ENCODE data around the gene SCFD2. TPM values are rescaled to one million over a fixed set of nuclear protein-coding genes. Genes with fewer than 3 reads are reported as not detected.

Gene SCFD2
- total RNA-seq, 2 experiments from 2014 or later, result 25.1 to 27.2 TPM

DNA sequence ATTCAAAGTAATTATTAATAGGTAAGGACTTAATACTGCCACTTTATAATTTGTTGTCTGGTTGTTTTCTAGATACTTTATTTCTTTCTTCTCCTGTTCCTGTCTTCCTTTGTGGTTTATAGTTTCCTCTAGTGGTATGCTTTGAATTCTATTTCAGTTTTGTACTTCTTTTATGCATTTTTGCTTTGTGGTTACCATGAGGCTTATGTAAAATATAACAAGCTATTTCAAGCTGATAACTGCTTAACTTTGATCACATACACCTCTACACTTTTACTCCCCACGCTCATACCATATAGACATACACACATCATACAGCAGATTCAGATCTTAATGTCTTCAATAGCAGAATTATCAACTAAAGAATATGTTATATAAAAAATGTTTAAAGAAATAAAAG lies 192.3 kb downstream of the SCFD2 start:
- ATAC-seq (no peak), DNase-seq (no peak)
- Mint-ChIP-seq H3K27me3 (ENCODE audit: low read depth) (no peaks in the 10 kb centered on the region), H3K4me1 (ENCODE audit: low read depth) (peaks cover 32% of the 10 kb centered on the region), H3K4me3 (no peak overlapping the region), H3K9me3 (ENCODE audit: insufficient read depth) (peaks cover 19% of the 10 kb centered on the region), H3K36me3 (ENCODE audit: low read depth) (peaks cover 40% of the 10 kb centered on the region), H3K27ac (peak overlapping the region; percentile 9)
- CTCF ChIA-PET, result no interaction called here
- POLR2A ChIA-PET, result no interaction called here

- H3K4me1 Mint-ChIP-seq (ENCODE audit: low read depth), result peaks cover 29% of the 10 kb centered on the region
- ChIA-PET CTCF (no interaction called here), POLR2A (no interaction called here)
- H3K36me3 Mint-ChIP-seq (ENCODE audit: low read depth), result peaks cover 25% of the 10 kb centered on the region
- no peak for DNase-seq
- H3K27ac Mint-ChIP-seq, result no peak overlapping the region
- H3K4me3 Mint-ChIP-seq, result no peak overlapping the region
- no peak for ATAC-seq
- H3K27me3 Mint-ChIP-seq (ENCODE audit: low read depth), result no peaks in the 10 kb centered on the region
- H3K9me3 Mint-ChIP-seq (ENCODE audit: insufficient read depth), result peaks cover 19% of the 10 kb centered on the region
Observed at GRCh38 chr4:53171797-53172196, 194.1 kb downstream of the SCFD2 start.

GRCh38 chr4:53169695-53170617 lies 195.9 kb downstream of the SCFD2 start:
- Mint-ChIP-seq H3K4me3 (no peak overlapping the region), H3K27me3 (ENCODE audit: low read depth) (no peaks in the 10 kb centered on the region), H3K27ac (no peak overlapping the region), H3K4me1 (ENCODE audit: low read depth) (peaks cover 17% of the 10 kb centered on the region), H3K36me3 (ENCODE audit: low read depth) (peaks cover 25% of the 10 kb centered on the region), H3K9me3 (ENCODE audit: insufficient read depth) (peaks cover 19% of the 10 kb centered on the region)
- DNase-seq, result no peak
- no peak for ATAC-seq
- POLR2A ChIA-PET, result no interaction called here
- CTCF ChIA-PET, result no interaction called here

DNA sequence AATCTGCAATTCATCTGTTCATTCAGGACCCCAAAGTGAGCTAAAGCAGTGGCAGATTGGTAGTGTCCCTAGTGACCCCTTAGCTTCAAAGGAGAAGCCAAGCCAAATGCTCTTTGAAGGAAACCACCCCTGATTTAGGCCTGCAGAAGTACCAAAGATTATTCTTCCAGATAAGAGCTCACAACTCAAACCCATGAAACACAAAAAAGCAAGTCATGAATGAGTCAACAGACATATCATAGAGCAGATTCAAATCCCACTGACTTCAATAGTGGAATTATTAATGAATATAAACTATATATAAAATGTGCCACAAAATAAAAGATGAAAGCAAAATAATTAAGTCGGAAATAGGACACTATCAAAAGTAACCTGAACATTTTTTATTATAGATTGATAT lies 197.6 kb downstream of the SCFD2 start:
- DNase-seq (no peak), ATAC-seq (no peak)
- H3K4me3 Mint-ChIP-seq, result no peak overlapping the region
- peaks cover 11% of the 10 kb centered on the region for H3K36me3 Mint-ChIP-seq (ENCODE audit: low read depth)
- H3K9me3 Mint-ChIP-seq (ENCODE audit: insufficient read depth), result peaks cover 9% of the 10 kb centered on the region
- ChIA-PET CTCF (no interaction called here), POLR2A (no interaction called here)
- no peak overlapping the region for H3K27ac Mint-ChIP-seq
- H3K4me1 Mint-ChIP-seq (ENCODE audit: low read depth), result peaks cover 2% of the 10 kb centered on the region
- no peaks in the 10 kb centered on the region for H3K27me3 Mint-ChIP-seq (ENCODE audit: low read depth)

DNA sequence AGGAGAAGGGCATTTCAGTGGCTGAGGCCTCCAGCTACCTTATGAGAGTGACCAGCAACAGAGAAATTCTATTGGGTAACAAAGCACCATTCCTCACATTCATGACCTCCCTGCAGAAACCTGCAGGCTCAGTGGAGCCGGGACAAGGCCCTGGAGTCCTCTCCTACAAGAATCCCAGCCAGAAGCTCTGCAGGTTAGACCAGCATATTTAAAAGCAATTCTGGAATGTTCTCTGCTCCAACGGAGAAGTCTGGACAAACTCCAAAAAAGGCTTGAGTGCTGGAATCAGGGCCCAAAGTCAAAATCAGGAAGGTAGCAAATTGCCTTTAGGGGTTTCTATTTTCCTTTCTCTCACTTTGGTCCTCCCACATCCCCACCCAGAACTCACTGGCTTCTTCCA lies 202.9 kb downstream of the SCFD2 start:
- Mint-ChIP-seq H3K9me3 (ENCODE audit: insufficient read depth) (no peaks in the 10 kb centered on the region), H3K27me3 (ENCODE audit: low read depth) (no peaks in the 10 kb centered on the region), H3K27ac (no peak overlapping the region), H3K4me3 (no peak overlapping the region), H3K36me3 (ENCODE audit: low read depth) (no peaks in the 10 kb centered on the region), H3K4me1 (ENCODE audit: low read depth) (no peaks in the 10 kb centered on the region)
- DNase-seq (no peak), ATAC-seq (no peak)
- ChIA-PET POLR2A (no interaction called here), CTCF (no interaction called here)

GRCh38 chr4:53161787-53162433 lies 204.0 kb downstream of the SCFD2 start:
- ATAC-seq (no peak), DNase-seq (no peak)
- ChIA-PET CTCF (interaction anchor here (1.2 kb wide), 1 partner anchor 14 kb away, joined by 3 read pairs; no protein-coding TSS in a partner anchor), POLR2A (no interaction called here)
- H3K27me3 Mint-ChIP-seq (ENCODE audit: low read depth), result no peaks in the 10 kb centered on the region
- H3K27ac Mint-ChIP-seq, result no peak overlapping the region
- H3K36me3 Mint-ChIP-seq (ENCODE audit: low read depth), result no peaks in the 10 kb centered on the region
- H3K9me3 Mint-ChIP-seq (ENCODE audit: insufficient read depth), result no peaks in the 10 kb centered on the region
- no peaks in the 10 kb centered on the region for H3K4me1 Mint-ChIP-seq (ENCODE audit: low read depth)
- H3K4me3 Mint-ChIP-seq, result no peak overlapping the region

- Mint-ChIP-seq H3K36me3 (ENCODE audit: low read depth) (no peaks in the 10 kb centered on the region), H3K27me3 (ENCODE audit: low read depth) (no peaks in the 10 kb centered on the region), H3K4me1 (ENCODE audit: low read depth) (no peaks in the 10 kb centered on the region), H3K9me3 (ENCODE audit: insufficient read depth) (no peaks in the 10 kb centered on the region), H3K27ac (no peak overlapping the region), H3K4me3 (no peak overlapping the region)
- ChIA-PET CTCF (interaction anchor here (1.2 kb wide), 1 partner anchor 15 kb away, joined by 3 read pairs; no protein-coding TSS in a partner anchor), POLR2A (no interaction called here)
- DNase-seq (no peak), ATAC-seq (no peak)
Observed at GRCh38 chr4:53161051-53161786, 204.6 kb downstream of the SCFD2 start.

GRCh38 chr4:53156896-53157295 lies 209.0 kb downstream of the SCFD2 start:
- DNase-seq (no peak), ATAC-seq (no peak)
- Mint-ChIP-seq H3K9me3 (ENCODE audit: insufficient read depth) (no peaks in the 10 kb centered on the region), H3K36me3 (ENCODE audit: low read depth) (peaks cover 12% of the 10 kb centered on the region), H3K27ac (no peak overlapping the region), H3K4me1 (ENCODE audit: low read depth) (no peaks in the 10 kb centered on the region), H3K4me3 (no peak overlapping the region), H3K27me3 (ENCODE audit: low read depth) (no peaks in the 10 kb centered on the region)
- ChIA-PET POLR2A (no interaction called here), CTCF (no interaction called here)

DNA sequence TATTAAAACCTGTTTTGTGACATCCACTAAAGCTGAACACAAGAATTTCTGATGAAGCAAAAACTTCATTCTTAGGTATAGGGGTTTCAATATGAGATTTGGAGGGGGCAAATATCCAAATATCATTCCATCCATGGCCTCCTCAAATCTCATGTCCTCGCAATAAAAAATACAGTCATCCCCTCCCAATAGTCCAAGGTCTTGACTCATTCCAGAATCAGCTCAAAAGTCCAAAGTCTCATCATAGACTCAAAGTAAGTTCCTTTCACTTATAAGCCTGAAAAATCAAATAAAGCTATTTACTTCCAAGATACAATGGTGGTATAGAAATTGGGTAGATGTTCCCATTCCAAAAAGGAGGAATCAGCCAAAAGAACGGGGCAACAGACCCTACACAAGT lies 213.4 kb downstream of the SCFD2 start:
- DNase-seq (no peak), ATAC-seq (no peak)
- H3K4me1 Mint-ChIP-seq (ENCODE audit: low read depth), result peaks cover 6% of the 10 kb centered on the region
- peaks cover 12% of the 10 kb centered on the region for H3K36me3 Mint-ChIP-seq (ENCODE audit: low read depth)
- no peak overlapping the region for H3K4me3 Mint-ChIP-seq
- no peaks in the 10 kb centered on the region for H3K27me3 Mint-ChIP-seq (ENCODE audit: low read depth)
- ChIA-PET CTCF (no interaction called here), POLR2A (no interaction called here)
- H3K9me3 Mint-ChIP-seq (ENCODE audit: insufficient read depth), result no peaks in the 10 kb centered on the region
- H3K27ac Mint-ChIP-seq, result no peak overlapping the region

DNA sequence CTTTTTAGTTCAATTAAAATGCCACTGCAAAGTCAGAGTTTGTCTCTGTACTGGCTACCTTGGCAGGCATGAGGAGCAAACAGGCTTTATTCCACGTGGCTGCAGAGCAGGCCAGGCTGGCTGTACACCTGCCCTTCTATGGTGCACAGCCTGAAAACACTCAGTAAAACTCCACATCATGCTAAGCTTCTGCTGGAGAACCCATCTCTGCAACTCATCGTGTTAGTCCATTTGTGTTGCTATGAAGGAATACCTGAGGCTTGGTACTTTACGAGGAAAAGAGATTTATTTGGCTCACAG lies 214.4 kb downstream of the SCFD2 start:
- peaks cover 6% of the 10 kb centered on the region for H3K4me1 Mint-ChIP-seq (ENCODE audit: low read depth)
- H3K36me3 Mint-ChIP-seq (ENCODE audit: low read depth), result peaks cover 12% of the 10 kb centered on the region
- POLR2A ChIA-PET, result no interaction called here
- no peak for ATAC-seq
- CTCF ChIA-PET, result no interaction called here
- DNase-seq, result no peak
- H3K27me3 Mint-ChIP-seq (ENCODE audit: low read depth), result no peaks in the 10 kb centered on the region
- no peak overlapping the region for H3K27ac Mint-ChIP-seq
- no peaks in the 10 kb centered on the region for H3K9me3 Mint-ChIP-seq (ENCODE audit: insufficient read depth)
- no peak overlapping the region for H3K4me3 Mint-ChIP-seq

- POLR2A ChIA-PET, result no interaction called here
- Mint-ChIP-seq H3K9me3 (ENCODE audit: insufficient read depth) (no peaks in the 10 kb centered on the region), H3K4me3 (no peak overlapping the region), H3K4me1 (ENCODE audit: low read depth) (peaks cover 6% of the 10 kb centered on the region), H3K27me3 (ENCODE audit: low read depth) (no peaks in the 10 kb centered on the region), H3K27ac (no peak overlapping the region), H3K36me3 (ENCODE audit: low read depth) (peaks cover 12% of the 10 kb centered on the region)
- CTCF ChIA-PET, result no interaction called here
- no peak for DNase-seq
- no peak for ATAC-seq
Observed at GRCh38 chr4:53150631-53151488, 215.0 kb downstream of the SCFD2 start.

Measured in activated CD8-positive, alpha-beta T cell treated with anti-CD3 and anti-CD28 coated beads, Interleukin-2, amount 10 ng/mL, durations not matched to agents 7 days and 5 days (primary cell).